ENCODE measurements around the gene CDC42BPA.
A peak's percentile ranks its signal among the peaks of the same experiment; 100 is the strongest.

The CDC42BPA gene

GRCh38 chr1:226951286-226952117, 366.8 kb downstream of the CDC42BPA start:
- Mint-ChIP-seq H3K4me1 (ENCODE audit: low read depth) (peaks cover 3% of the 10 kb centered on the region), H3K27me3 (ENCODE audit: low read depth) (no peaks in the 10 kb centered on the region), H3K9me3 (peaks cover 10% of the 10 kb centered on the region), H3K36me3 (ENCODE audit: low read depth) (peaks cover 4% of the 10 kb centered on the region), H3K4me3 (no peak overlapping the region), H3K27ac (no peak overlapping the region)

GRCh38 chr1:226950871-226951270, 367.4 kb downstream of the CDC42BPA start:
- Mint-ChIP-seq H3K36me3 (ENCODE audit: low read depth) (peaks cover 4% of the 10 kb centered on the region), H3K4me3 (no peak overlapping the region), H3K27ac (no peak overlapping the region), H3K9me3 (peaks cover 10% of the 10 kb centered on the region), H3K4me1 (ENCODE audit: low read depth) (peaks cover 3% of the 10 kb centered on the region), H3K27me3 (ENCODE audit: low read depth) (no peaks in the 10 kb centered on the region)

GRCh38 chr1:226950316-226950715, 368.0 kb downstream of the CDC42BPA start:
- no peaks in the 10 kb centered on the region for H3K27me3 Mint-ChIP-seq (ENCODE audit: low read depth)
- H3K4me3 Mint-ChIP-seq = no peak overlapping the region
- H3K27ac Mint-ChIP-seq = no peak overlapping the region
- H3K9me3 Mint-ChIP-seq = peaks cover 10% of the 10 kb centered on the region
- peaks cover 3% of the 10 kb centered on the region for H3K4me1 Mint-ChIP-seq (ENCODE audit: low read depth)
- peaks cover 4% of the 10 kb centered on the region for H3K36me3 Mint-ChIP-seq (ENCODE audit: low read depth)

GRCh38 chr1:226949401-226949800, 368.9 kb downstream of the CDC42BPA start:
- Mint-ChIP-seq H3K27ac (no peak overlapping the region), H3K4me3 (no peak overlapping the region), H3K27me3 (ENCODE audit: low read depth) (no peaks in the 10 kb centered on the region), H3K4me1 (ENCODE audit: low read depth) (peaks cover 5% of the 10 kb centered on the region), H3K9me3 (peaks cover 5% of the 10 kb centered on the region), H3K36me3 (ENCODE audit: low read depth) (peaks cover under 1% of the 10 kb centered on the region)

GRCh38 chr1:226948996-226949395, 369.3 kb downstream of the CDC42BPA start:
- Mint-ChIP-seq H3K4me3 (no peak overlapping the region), H3K27me3 (ENCODE audit: low read depth) (no peaks in the 10 kb centered on the region), H3K4me1 (ENCODE audit: low read depth) (peaks cover 6% of the 10 kb centered on the region), H3K27ac (no peak overlapping the region), H3K9me3 (peaks cover 5% of the 10 kb centered on the region), H3K36me3 (ENCODE audit: low read depth) (no peaks in the 10 kb centered on the region)

- H3K4me3 Mint-ChIP-seq = no peak overlapping the region
- H3K36me3 Mint-ChIP-seq (ENCODE audit: low read depth) = no peaks in the 10 kb centered on the region
- H3K9me3 Mint-ChIP-seq = peaks cover 5% of the 10 kb centered on the region
- no peak overlapping the region for H3K27ac Mint-ChIP-seq
- H3K4me1 Mint-ChIP-seq (ENCODE audit: low read depth) = peaks cover 9% of the 10 kb centered on the region
- H3K27me3 Mint-ChIP-seq (ENCODE audit: low read depth) = no peaks in the 10 kb centered on the region
Measured at GRCh38 chr1:226948480-226948879, 369.8 kb downstream of the CDC42BPA start.

- Mint-ChIP-seq H3K4me3 (no peak overlapping the region), H3K27ac (no peak overlapping the region), H3K4me1 (ENCODE audit: low read depth) (peaks cover 13% of the 10 kb centered on the region), H3K27me3 (ENCODE audit: low read depth) (no peaks in the 10 kb centered on the region), H3K36me3 (ENCODE audit: low read depth) (no peaks in the 10 kb centered on the region), H3K9me3 (peaks cover 5% of the 10 kb centered on the region)
Measured at GRCh38 chr1:226948051-226948450, 370.2 kb downstream of the CDC42BPA start.

GRCh38 chr1:226946841-226947240, 371.5 kb downstream of the CDC42BPA start:
- Mint-ChIP-seq H3K27ac (no peak overlapping the region), H3K9me3 (peaks cover 5% of the 10 kb centered on the region), H3K4me1 (ENCODE audit: low read depth) (peaks cover 21% of the 10 kb centered on the region), H3K4me3 (no peak overlapping the region), H3K27me3 (ENCODE audit: low read depth) (no peaks in the 10 kb centered on the region), H3K36me3 (ENCODE audit: low read depth) (no peaks in the 10 kb centered on the region)

- H3K27ac Mint-ChIP-seq = no peak overlapping the region
- no peak overlapping the region for H3K4me3 Mint-ChIP-seq
- H3K27me3 Mint-ChIP-seq (ENCODE audit: low read depth) = no peaks in the 10 kb centered on the region
- no peaks in the 10 kb centered on the region for H3K36me3 Mint-ChIP-seq (ENCODE audit: low read depth)
- H3K4me1 Mint-ChIP-seq (ENCODE audit: low read depth) = peaks cover 21% of the 10 kb centered on the region
- peaks cover 5% of the 10 kb centered on the region for H3K9me3 Mint-ChIP-seq
Measured at GRCh38 chr1:226946285-226946684, 372.0 kb downstream of the CDC42BPA start.

GRCh38 chr1:226945858-226946245, 372.4 kb downstream of the CDC42BPA start:
- no peaks in the 10 kb centered on the region for H3K27me3 Mint-ChIP-seq (ENCODE audit: low read depth)
- peaks cover 25% of the 10 kb centered on the region for H3K4me1 Mint-ChIP-seq (ENCODE audit: low read depth)
- H3K9me3 Mint-ChIP-seq = peaks cover 5% of the 10 kb centered on the region
- H3K36me3 Mint-ChIP-seq (ENCODE audit: low read depth) = no peaks in the 10 kb centered on the region
- H3K4me3 Mint-ChIP-seq = no peak overlapping the region
- H3K27ac Mint-ChIP-seq = no peak overlapping the region

- Mint-ChIP-seq H3K27ac (no peak overlapping the region), H3K9me3 (peaks cover 5% of the 10 kb centered on the region), H3K4me1 (ENCODE audit: low read depth) (peaks cover 28% of the 10 kb centered on the region), H3K4me3 (no peak overlapping the region), H3K36me3 (ENCODE audit: low read depth) (no peaks in the 10 kb centered on the region), H3K27me3 (ENCODE audit: low read depth) (no peaks in the 10 kb centered on the region)
Measured at GRCh38 chr1:226945106-226945857, 373.0 kb downstream of the CDC42BPA start.

GRCh38 chr1:226943927-226944326, 374.4 kb downstream of the CDC42BPA start:
- Mint-ChIP-seq H3K27me3 (ENCODE audit: low read depth) (no peaks in the 10 kb centered on the region), H3K9me3 (peaks cover 5% of the 10 kb centered on the region), H3K4me1 (ENCODE audit: low read depth) (peaks cover 31% of the 10 kb centered on the region), H3K36me3 (ENCODE audit: low read depth) (no peaks in the 10 kb centered on the region), H3K4me3 (no peak overlapping the region), H3K27ac (no peak overlapping the region)

GRCh38 chr1:226943156-226943555, 375.1 kb downstream of the CDC42BPA start:
- H3K4me3 Mint-ChIP-seq = no peak overlapping the region
- H3K4me1 Mint-ChIP-seq (ENCODE audit: low read depth) = peaks cover 38% of the 10 kb centered on the region
- H3K27me3 Mint-ChIP-seq (ENCODE audit: low read depth) = no peaks in the 10 kb centered on the region
- H3K36me3 Mint-ChIP-seq (ENCODE audit: low read depth) = no peaks in the 10 kb centered on the region
- no peak overlapping the region for H3K27ac Mint-ChIP-seq
- peaks cover 3% of the 10 kb centered on the region for H3K9me3 Mint-ChIP-seq

- H3K4me3 Mint-ChIP-seq = no peak overlapping the region
- no peak overlapping the region for H3K27ac Mint-ChIP-seq
- H3K36me3 Mint-ChIP-seq (ENCODE audit: low read depth) = peaks cover 2% of the 10 kb centered on the region
- peaks cover 4% of the 10 kb centered on the region for H3K9me3 Mint-ChIP-seq
- peaks cover 46% of the 10 kb centered on the region for H3K4me1 Mint-ChIP-seq (ENCODE audit: low read depth)
- H3K27me3 Mint-ChIP-seq (ENCODE audit: low read depth) = no peaks in the 10 kb centered on the region
Measured at GRCh38 chr1:226942392-226942791, 375.9 kb downstream of the CDC42BPA start.

GRCh38 chr1:226940806-226941067, 377.6 kb downstream of the CDC42BPA start:
- H3K27ac Mint-ChIP-seq = peak overlapping the region; percentile 97
- H3K9me3 Mint-ChIP-seq = peaks cover 10% of the 10 kb centered on the region
- H3K36me3 Mint-ChIP-seq (ENCODE audit: low read depth) = peaks cover 3% of the 10 kb centered on the region
- peak overlapping the region; percentile 88 for H3K4me3 Mint-ChIP-seq
- no peaks in the 10 kb centered on the region for H3K27me3 Mint-ChIP-seq (ENCODE audit: low read depth)
- peaks cover 43% of the 10 kb centered on the region for H3K4me1 Mint-ChIP-seq (ENCODE audit: low read depth)
